SH-SY5Y (cell line): ENCODE measurements around the gene SEC61B.

Experiments used
- GATA2 ChIP-seq: IDR thresholded peaks from 2 replicates; pipeline ENCODE4 v1.6.1; 2011; ENCODE audit warnings: mild to moderate bottlenecking, low read depth, low read length
- GATA3 ChIP-seq: IDR thresholded peaks from 2 replicates; pipeline ENCODE4 v1.6.1; 2011; ENCODE audit warnings: low read depth, mild to moderate bottlenecking, low read length, moderate library complexity

GRCh38 chr9:99261923-99262322 is 39.8 kb downstream of the SEC61B start:
- TF ChIP-seq GATA2 (no peak), GATA3 (no peak)
